AG04449 (cell line): ENCODE data around the gene SLC35E1.

Experiments
- CTCF ChIA-PET: fragments of 350-600 bp; formaldehyde crosslinking; extraction: SDS; loops from one replicate; lab custom pipeline; 2021; ENCODE audit warnings: antibody characterized with exemption; lab: Yijun Ruan, JAX
- POLR2A ChIA-PET: fragments of 400-600, 350-600 bp; formaldehyde crosslinking; extraction: SDS; loops from one replicate; lab custom pipeline; 2020; ENCODE audit warnings: antibody characterized with exemption, inconsistent platforms; lab: Yijun Ruan, JAX
- DNase-seq: peaks from one replicate; pipeline ENCODE4 v3.0.0-alpha.2; 2010; ENCODE audit warnings: low read depth, low spot score
- H3K4me3 ChIP-seq: 2 replicates; pipeline ENCODE4 v1.5.1; 2011; ENCODE audit warnings: low read depth, mild to moderate bottlenecking, control low read depth, low read length
- TF ChIP-seq, protein P1 (sequence below): IDR thresholded peaks from one replicate; pipeline ENCODE4 v1.5.1; 2011; ENCODE audit warnings: mild to moderate bottlenecking, moderate library complexity, low read length, control low read depth, inconsistent platforms; ENCODE audit not compliant: insufficient read depth; ENCODE audit errors: missing control alignments

Gene SLC35E1

DNA sequence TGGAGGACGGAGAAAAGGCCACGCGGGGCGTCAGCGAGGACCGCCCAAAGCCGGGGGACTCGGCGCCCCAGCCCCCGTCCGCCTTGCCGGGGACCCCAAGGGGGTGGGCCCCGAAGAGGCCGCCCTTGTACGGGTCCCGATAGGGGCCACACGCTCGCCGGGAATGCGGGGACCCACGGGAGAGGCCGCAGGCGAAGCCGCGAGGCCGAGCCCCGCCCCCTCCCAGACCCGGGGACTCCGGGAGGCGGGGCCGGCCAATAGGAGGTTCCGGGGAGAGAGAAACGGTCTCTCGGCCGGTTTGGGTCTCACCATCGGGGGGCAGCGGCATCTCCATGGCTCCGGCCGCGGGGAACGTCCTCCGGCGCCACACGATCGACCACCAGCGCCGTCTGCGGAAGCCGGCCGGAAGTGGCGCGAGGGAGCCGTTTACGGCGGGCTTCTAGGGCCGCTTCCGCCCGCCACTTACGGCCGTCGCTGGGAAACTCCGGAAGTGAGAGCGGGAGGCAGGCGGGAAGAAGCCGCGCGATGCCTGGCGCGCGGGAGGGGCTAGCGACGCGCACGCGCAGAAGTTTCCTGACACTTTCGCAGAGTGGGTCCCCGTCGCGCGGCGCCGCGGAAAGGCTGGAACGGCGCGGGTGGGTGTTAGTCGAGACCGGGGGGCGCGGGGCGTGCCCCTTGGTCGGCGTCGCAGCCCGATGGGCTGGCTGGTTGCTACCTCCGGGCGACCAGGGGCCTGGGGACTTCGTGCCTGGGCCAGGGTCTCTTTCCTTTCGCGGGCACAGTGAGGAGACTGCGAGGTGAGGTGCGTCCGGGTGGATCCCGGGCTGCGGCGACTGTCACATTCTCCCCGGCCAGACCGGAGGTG, 29.9 kb downstream of the SLC35E1 start, which contains the start of gene CHERP:
Gene CHERP (minus strand): TSS at position 393 of the 865 bp plus-strand sequence. CDS start 59 bp downstream, at position 334.
- H3K4me3 ChIP-seq: peak within 1 kb of the TSS; percentile 69
- TF ChIP-seq, protein P1, sequence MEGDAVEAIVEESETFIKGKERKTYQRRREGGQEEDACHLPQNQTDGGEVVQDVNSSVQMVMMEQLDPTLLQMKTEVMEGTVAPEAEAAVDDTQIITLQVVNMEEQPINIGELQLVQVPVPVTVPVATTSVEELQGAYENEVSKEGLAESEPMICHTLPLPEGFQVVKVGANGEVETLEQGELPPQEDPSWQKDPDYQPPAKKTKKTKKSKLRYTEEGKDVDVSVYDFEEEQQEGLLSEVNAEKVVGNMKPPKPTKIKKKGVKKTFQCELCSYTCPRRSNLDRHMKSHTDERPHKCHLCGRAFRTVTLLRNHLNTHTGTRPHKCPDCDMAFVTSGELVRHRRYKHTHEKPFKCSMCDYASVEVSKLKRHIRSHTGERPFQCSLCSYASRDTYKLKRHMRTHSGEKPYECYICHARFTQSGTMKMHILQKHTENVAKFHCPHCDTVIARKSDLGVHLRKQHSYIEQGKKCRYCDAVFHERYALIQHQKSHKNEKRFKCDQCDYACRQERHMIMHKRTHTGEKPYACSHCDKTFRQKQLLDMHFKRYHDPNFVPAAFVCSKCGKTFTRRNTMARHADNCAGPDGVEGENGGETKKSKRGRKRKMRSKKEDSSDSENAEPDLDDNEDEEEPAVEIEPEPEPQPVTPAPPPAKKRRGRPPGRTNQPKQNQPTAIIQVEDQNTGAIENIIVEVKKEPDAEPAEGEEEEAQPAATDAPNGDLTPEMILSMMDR: no peak
- peak; percentile 46 for DNase-seq
- CTCF ChIA-PET: interaction anchor here (1.4 kb wide), 1 partner anchor 15 kb away, joined by 3 read pairs; no protein-coding TSS in a partner anchor
- POLR2A ChIA-PET: interaction anchor here (0.6 to 0.8 kb wide), 2 partner anchors 11 to 43 kb away, joined by 3 read pairs; no protein-coding TSS in a partner anchor

DNA sequence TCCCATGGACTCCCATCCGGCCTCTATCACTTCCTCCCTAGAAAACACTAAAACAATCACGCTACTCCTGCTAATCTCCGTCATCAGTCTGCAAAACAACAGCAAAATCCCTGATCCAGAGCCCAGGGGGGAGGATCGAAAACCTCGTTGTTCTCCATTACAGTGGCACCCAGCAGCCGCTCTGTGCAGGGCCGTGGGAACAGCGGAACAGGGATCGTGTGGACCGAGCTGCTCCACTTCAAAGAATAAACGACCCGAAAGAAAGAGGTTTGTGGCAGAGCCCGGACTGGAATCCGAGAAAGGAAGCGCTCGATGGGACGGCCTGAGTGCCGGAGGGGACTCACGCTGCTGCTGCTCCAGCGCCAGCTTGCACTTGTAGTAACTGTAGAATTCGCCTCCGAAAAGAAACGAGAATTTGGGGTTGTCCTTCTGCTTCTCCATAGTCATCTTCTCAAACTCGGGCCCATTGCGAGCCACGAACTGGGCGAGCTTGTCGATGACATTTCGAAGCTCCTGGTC, 30.6 kb downstream of the SLC35E1 start:
- ChIA-PET POLR2A (no interaction called here), CTCF (interaction anchor here (1.4 kb wide), 1 partner anchor 14 kb away, joined by 3 read pairs; no protein-coding TSS in a partner anchor)
- TF ChIP-seq, protein P1: no peak
- DNase-seq: no peak
- H3K4me3 ChIP-seq: peak overlapping the region; percentile 69

DNA sequence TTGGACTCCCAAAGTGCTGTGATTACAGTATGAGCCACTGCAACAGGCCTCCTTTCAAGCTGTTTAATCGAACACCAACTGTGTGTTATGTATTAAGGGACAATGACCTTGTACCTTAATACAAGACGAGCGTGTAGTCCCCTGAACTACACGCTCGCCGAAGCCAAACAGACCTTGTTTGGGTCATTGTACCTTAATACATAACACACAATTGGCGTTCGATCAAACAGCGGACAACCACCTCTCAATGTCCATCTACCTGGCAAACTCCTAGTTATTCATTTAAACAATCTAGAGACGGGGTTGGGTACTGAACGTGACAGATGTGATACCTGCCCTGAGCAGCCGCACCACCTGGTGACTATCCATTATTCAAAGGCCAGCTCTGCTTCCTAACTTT, 31.3 kb downstream of the SLC35E1 start:
- POLR2A ChIA-PET: no interaction called here
- H3K4me3 ChIP-seq: peak overlapping the region; percentile 69
- DNase-seq: no peak
- CTCF ChIA-PET: interaction anchor here (1.4 kb wide), 2 partner anchors 12 to 13 kb away, joined by 3 to 4 read pairs; no protein-coding TSS in a partner anchor
- TF ChIP-seq, protein P1: no peak

DNA sequence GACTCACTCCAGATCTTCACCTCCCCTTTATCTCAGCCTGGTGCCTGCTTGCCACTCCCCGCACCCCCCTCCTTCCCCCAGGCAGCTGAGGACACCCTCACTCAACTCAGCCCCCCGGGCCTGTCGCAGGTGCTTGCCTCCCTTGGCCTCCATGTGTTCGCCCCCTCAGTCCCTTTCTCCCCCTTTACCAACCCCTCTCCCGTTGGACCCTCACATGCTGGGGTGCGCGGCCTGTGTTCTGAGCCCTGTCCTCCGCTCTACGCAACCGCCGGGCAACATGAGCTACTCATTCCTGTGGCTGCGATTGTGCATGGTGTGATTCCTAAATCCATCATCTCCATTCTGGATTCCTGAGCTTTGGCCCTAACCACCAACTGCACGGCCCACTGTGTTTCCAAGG, 35.1 kb downstream of the SLC35E1 start:
- ChIA-PET CTCF (no interaction called here), POLR2A (no interaction called here)
- no peak overlapping the region for H3K4me3 ChIP-seq
- TF ChIP-seq, protein P1: no peak
- no peak for DNase-seq

DNA sequence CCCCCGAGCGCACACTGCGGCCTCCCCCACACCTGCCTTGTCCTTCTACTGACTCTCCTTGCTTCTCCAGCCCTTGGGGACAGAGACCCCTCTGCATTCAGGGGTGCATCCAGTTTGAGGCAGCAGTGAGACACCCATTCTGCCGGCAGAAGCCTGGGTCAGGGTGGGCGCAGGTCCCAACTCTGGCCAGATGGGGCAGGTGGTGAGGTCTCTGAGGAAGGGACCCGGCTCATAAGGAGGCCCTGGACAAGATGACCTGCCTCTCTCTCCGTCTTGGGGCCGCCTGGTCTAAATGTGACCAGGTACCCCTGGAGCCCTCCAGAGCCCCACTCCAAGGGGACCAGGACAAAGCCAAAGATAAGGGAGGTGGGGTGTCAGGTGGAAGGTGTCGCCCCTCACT, 36.1 kb downstream of the SLC35E1 start:
- ChIA-PET POLR2A (no interaction called here), CTCF (no interaction called here)
- DNase-seq: no peak
- TF ChIP-seq, protein P1: no peak
- H3K4me3 ChIP-seq: no peak overlapping the region

DNA sequence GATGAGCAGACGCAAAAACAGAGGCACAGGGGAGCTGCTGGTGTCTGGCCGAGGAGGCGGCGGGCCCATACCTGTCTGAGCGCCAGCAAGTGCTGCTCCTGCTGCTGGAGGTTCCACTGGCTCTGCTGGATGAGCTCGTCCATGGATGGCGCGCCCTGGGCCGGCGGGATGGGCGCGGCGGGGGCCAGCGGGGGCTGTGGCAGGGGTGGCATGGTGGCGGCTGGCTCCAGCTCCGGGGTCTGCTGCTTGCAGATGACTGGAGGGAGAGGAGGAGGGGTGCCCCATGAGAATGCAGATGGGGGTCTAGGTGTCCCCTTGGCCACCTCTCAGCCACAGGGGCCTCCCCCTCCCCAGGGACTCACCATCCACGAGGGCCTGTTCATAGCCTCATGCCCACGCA, 36.8 kb downstream of the SLC35E1 start:
- CTCF ChIA-PET: no interaction called here
- no peak overlapping the region for H3K4me3 ChIP-seq
- POLR2A ChIA-PET: no interaction called here
- TF ChIP-seq, protein P1: no peak
- no peak for DNase-seq
